Neural cell (in vitro differentiated cells): Measurements from ENCODE around the gene VEGFB.

Source experiments
- CTCF ChIP-seq: fragments of 450-650 bp; IDR thresholded peaks from 2 replicates; pipeline ENCODE4 v1.5.1; 2014; ENCODE audit warnings: antibody characterized with exemption, mild to moderate bottlenecking, moderate library complexity; ENCODE audit not compliant: poor library complexity, severe bottlenecking
- EP300 ChIP-seq: fragments of 450-650 bp; conservative IDR thresholded peaks from 2 replicates; pipeline ENCODE4 v1.6.1; 2014; ENCODE audit warnings: antibody characterized with exemption, mild to moderate bottlenecking, moderate library complexity; ENCODE audit not compliant: poor library complexity, severe bottlenecking
- EZH2 ChIP-seq: fragments of 200-600, 300-800 bp; shearing (Covaris generic), sonication (generic); IDR thresholded peaks from 2 replicates; pipeline ENCODE4 v1.6.1; 2014; ENCODE audit warnings: antibody characterized with exemption, low read length, borderline replicate concordance, mild to moderate bottlenecking; ENCODE audit not compliant: insufficient read depth, poor library complexity, severe bottlenecking
- POLR2AphosphoS5 ChIP-seq: IDR thresholded peaks from 2 replicates; pipeline ENCODE4 v1.6.1; 2012
- RAD21 ChIP-seq: fragments of 450-650 bp; conservative IDR thresholded peaks from 2 replicates; pipeline ENCODE4 v1.6.1; 2014; ENCODE audit warnings: antibody characterized with exemption, mild to moderate bottlenecking, moderate library complexity
- SMC3 ChIP-seq: fragments of 450-650 bp; conservative IDR thresholded peaks from 2 replicates; pipeline ENCODE4 v1.6.1; 2014; ENCODE audit warnings: antibody characterized with exemption, mild to moderate bottlenecking, moderate library complexity; ENCODE audit not compliant: poor library complexity
- TAF1 ChIP-seq: IDR thresholded peaks from 2 replicates; pipeline ENCODE4 v1.6.1; 2012; ENCODE audit warnings: low read depth
- TF ChIP-seq, protein P1 (sequence below): IDR thresholded peaks from 2 replicates; pipeline ENCODE4 v1.6.1; 2012; ENCODE audit warnings: borderline replicate concordance

- TF ChIP-seq CTCF (no peak), SMC3 (no peak), POLR2AphosphoS5 (no peak), EP300 (no peak), EZH2 (no peak), TAF1 (no peak), RAD21 (no peak)
- TF ChIP-seq, protein P1, sequence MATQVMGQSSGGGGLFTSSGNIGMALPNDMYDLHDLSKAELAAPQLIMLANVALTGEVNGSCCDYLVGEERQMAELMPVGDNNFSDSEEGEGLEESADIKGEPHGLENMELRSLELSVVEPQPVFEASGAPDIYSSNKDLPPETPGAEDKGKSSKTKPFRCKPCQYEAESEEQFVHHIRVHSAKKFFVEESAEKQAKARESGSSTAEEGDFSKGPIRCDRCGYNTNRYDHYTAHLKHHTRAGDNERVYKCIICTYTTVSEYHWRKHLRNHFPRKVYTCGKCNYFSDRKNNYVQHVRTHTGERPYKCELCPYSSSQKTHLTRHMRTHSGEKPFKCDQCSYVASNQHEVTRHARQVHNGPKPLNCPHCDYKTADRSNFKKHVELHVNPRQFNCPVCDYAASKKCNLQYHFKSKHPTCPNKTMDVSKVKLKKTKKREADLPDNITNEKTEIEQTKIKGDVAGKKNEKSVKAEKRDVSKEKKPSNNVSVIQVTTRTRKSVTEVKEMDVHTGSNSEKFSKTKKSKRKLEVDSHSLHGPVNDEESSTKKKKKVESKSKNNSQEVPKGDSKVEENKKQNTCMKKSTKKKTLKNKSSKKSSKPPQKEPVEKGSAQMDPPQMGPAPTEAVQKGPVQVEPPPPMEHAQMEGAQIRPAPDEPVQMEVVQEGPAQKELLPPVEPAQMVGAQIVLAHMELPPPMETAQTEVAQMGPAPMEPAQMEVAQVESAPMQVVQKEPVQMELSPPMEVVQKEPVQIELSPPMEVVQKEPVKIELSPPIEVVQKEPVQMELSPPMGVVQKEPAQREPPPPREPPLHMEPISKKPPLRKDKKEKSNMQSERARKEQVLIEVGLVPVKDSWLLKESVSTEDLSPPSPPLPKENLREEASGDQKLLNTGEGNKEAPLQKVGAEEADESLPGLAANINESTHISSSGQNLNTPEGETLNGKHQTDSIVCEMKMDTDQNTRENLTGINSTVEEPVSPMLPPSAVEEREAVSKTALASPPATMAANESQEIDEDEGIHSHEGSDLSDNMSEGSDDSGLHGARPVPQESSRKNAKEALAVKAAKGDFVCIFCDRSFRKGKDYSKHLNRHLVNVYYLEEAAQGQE, result no peak
Observed at GRCh38 chr11:64256300-64256699, 21.9 kb downstream of the VEGFB start.
